HG02884 (cell line): ENCODE data around the gene MT1H.
"Not testable (repeated sequence)": the region's sequence is repeated elsewhere in the genome, so short reads cannot be mapped to it uniquely, and the experiment has no call there.

Source experiments
- ATAC-seq: cut with Tn5 transposase; IDR thresholded peaks from one replicate; pipeline ENCODE4 v1.9.1; 2021; ENCODE audit warnings: mild to moderate bottlenecking, moderate library complexity; ENCODE audit not compliant: unreplicated experiment

Gene MT1H

DNA sequence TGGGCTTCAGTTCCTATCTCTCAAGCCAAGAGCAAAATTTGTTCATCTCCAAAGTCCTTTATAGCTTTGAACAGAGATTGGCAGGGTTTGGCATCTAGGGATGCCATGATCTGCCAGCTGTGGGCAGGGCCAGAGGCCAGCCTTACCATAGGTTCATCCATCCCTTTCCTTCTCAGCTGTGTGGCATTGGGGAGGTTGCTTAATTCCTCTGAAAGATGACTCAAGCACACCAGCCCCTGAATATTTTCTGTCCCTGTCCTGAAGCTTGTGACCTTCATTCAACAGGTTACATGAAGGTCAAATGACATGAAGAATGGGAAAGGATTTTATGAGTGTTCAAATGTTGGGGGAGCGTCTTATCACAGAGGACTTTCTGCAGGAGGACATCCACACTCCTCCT is 5.1 kb upstream of the MT1H start:
- ATAC-seq = no peak

DNA sequence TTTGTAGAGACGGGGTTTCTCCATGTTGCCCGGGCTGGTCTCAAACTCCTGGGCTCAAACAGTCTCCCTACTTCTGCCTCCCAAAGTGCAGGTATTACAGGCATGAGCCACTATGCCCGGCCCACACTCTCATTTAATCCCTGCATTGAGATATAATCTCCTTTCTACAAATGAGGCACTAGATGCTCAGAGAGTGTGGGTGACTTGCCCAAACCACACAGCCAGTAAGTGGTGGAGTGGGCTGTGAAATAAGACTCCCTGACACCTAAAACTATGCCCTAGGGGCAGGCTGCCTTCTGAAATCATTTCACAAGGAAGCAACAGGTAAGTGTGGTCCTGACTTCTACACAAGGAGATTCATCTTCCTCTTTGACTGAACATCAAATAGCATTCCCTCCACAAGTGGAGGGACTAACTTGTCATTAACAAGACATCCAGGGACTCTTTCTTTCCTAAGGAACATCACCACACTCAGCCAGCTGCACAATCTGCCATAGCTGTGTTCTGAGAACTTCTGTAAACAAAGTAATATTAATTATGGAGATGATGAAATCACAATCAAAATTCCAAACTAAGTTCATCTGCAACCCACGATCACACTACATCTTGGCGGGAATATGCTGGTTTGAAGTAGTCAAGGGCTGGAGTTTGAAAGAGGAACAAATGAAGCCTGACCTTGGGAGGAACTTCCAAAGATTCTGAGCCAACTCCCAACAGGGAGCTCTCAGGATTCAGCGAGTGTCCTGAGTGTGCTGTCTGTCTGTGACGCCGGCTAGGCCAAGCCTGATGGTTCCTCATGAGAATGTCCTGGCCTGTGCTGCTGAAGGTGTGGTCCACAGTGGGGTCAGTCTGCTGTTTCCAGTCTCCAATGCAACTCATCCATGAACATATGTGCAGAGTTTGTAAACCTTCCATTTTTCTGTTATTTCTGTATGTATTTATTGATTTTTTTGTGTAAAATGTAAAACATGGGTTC is 4.0 kb upstream of the MT1H start:
- not testable (repeated sequence) for ATAC-seq

DNA sequence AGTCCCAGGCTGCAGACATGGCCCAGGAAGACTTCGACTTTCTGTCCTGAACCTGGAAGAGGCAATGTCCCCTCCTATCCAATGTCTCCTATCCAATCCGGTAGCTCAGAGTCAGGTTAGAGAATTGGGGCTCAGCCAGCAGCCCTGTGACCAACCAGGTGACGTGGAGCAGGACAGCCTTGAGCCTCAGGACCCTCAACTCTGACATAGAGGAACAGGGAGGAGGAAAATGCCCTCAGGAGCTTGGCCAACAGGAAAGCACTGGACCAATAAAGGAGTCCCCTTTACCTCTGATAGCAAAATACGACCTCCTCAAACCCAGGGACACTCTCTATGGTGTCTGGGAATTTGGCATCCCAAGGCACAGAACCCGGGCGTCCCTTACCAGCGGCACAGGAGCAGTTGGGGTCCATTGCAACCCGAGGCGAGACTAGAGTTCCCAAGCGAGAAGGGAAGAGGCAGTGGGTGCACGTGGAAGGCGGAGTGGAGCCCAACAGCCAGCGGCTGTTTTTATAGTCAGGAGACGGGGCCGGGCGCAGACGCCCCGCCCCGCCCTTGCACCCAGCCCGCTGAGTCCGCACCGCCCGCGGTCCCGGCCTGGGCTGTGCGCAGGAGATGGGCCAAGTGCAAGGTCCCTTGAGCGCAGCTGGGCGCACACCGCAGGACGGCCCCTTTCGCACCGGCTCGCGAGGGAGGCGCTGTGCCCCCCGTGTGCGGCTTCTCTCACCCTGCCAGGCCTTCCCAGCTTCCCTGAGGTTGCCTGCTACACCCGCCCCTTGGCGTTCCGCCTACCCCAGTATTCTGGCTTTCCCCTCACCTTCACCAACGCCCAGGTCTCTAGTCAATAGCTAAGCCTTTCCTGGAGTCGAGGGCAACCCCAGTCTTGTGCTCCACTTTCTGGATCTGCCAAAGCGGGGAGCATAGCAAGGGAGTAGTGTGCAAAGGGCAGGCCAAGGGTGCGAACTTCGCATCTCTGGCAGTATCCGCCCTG is 1.7 kb upstream of the MT1H start, which contains the start of gene MT1G:
TSS of gene MT1G (minus strand) at position 485 of the 991 bp plus-strand sequence. CDS start at position 413, 72 bp downstream.
- no peak for ATAC-seq

DNA sequence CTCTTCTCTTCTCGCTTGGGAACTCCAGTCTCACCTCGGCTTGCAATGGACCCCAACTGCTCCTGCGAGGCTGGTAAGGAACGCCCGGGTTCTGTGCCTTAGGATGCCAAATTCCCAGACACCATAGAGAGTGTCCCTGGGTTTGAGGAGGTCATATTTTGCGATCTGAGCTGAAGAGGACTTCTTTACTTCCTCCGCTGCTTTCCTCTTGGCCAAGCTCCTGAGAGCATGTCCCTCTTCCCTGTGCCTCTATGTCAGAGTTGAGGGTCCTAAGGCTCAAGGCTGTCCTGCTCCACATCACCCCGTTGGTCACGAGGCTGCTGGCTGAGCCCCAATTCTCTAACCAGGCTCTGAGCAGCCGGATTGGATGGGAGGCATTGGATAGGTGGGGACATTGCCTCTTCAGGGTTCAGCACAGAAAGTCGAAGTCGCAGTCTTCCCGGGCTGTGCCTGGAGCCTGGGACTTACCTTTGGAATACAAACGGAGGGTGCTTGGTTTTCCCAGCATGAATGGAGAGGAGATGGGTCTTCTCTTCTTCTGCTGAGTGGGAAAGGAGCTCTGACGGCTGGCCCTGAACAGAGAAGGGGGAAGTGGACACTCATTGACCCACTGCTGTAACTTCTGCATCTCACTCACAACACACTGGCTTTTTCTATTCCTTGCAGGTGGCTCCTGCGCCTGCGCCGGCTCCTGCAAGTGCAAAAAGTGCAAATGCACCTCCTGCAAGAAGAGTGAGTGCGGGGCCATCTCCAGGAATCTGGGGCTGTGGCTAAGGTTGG is 416 bp downstream of the MT1H start:
- ATAC-seq = no peak

DNA sequence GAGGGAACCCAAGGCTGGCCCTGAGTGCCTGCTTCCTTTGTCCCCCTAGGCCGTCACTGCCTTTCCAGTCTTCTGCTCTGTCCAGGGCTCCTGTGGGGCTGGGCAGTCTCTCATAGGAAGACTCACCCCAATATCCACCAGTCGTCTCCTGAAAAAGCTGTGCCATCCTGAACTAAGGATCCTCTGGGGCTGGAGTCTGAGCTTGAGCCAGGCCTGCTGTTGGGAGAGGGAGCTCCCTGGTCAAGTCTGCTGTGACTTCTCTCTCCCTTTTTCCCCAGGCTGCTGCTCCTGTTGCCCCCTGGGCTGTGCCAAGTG is 963 bp downstream of the MT1H start:
- no peak for ATAC-seq

DNA sequence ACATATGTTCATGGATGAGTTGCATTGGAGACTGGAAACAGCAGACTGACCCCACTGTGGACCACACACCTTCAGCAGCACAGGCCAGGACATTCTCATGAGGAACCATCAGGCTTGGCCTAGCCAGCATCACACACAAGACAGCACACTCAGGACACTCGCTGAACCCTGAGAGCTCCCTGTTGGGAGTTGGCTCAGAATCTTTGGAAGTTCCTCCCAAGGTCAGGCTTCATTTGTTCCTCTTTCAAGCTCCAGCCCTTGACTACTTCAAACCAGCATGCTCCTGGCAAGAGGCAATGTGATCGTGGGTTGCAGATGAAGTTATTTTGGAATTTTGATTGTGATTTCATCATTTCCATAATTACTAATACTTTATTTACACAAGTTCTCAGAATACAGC is 2.1 kb downstream of the MT1H start:
- ATAC-seq = not testable (repeated sequence)

DNA sequence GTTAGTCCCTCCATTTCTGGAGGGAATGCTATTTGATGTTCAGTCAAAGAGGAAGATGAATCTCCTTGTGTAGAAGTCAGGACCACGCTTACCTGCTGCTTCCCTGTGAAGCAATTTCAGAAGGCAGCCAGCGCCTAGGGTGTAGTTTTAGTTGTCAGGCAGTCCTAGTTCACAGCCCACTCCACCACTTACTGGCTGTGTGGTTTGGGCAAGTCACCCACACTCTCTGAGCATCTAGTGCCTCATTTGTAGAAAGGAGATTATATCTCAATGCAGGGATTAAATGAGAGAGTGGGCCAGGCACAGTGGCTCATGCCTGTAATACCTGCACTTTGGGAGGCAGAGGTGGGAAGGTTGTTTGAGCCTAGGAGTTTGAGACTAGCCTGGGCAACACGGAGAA is 2.6 kb downstream of the MT1H start:
- not testable (repeated sequence) for ATAC-seq

DNA sequence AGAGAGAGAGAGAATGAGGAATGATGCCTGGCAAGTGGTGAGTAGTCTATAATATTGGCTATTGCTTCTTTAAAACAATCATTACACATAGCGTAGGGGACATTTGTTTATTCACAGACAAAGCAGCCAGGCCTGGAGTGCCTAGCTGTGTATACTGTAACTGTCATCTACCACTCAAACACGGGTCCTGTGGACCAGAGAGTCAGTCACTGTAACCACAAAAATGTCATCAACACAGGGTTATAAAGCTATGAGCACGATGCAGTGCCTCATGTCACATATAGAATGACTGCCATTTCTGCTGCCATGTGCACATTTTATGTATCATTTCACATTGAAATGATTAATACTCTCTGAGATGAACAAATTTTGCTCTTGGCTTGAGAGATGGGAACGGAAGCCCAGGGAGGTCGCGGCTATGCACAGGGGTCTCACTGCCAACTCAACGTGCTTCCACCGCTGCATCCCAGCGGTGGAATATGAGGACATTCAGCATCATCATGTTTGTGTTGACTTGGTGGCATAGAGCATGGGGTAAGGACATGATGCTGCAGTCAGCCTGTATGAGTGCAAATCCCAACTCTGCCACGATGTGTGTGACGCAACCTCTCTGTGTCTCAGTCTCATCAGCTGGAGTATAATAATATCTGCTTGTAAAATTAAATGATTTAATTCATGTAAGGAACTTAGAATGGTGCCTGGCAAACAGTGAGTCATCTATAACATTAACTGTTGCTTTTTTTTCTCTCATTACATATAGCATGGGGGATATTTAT is 3.3 kb downstream of the MT1H start:
- no peak for ATAC-seq

DNA sequence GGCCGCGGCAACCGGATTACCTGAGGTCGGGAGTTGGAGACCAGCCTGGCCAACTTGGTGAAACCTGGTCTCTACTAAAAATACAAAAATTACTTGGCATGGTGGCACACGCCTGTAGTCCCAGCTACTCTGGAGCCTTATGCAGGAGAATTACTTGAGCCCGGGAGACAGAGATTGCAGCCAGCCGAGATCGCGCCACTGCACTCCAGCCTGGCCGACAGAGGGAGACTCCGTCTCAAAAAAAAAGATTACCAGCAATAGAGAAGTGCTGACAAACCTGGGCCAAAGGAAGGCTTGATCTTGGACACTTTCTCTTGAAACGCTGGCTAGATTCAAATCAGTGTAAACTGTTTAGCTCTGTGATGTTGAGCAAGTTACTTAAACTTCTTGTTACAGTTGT is 4.3 kb downstream of the MT1H start:
- ATAC-seq = no peak

DNA sequence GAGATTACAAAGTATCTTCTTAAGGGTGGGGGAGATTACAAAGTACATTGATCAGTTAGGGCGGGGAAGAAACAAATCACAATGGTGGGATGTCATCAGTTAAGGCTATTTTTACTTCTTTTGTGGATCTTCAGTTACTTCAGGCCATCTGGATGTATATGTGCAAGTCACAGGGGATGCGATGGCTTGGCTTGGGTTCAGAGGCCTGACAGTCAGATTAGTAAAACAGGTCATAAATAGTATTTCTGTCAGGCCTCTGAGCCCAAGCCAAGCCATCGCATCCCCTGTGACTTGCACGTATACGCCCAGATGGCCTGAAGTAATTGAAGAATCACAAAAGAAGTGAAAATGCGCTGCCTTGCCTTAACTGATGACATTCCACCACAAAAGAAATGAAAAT is 5.0 kb downstream of the MT1H start:
- not testable (repeated sequence) for ATAC-seq

DNA sequence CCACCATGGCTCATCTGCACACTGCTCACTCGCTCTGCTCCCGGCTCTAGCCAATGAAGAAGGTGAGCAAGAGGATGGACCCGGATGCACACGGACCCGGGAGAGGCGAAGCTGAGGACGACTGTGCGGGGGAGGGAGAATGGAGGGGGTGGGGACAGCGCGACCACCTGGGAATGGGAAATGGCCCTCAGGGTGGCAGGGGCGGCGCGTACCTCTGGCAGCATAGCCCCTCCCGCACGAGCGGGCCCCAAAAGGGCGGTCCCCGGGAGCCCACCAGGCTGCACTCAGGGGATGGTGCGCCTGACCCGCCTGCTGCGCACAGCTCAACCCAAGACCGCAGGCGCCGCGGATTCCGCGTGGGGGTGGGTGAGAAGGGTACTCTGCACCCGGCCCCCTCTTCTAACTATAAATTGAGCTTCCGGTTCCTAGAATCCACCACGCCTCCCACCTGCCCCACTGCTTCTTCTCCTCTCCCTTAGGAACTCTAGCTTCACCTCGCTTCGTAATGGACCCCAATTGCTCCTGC is 6.1 kb downstream of the MT1H start:
- ATAC-seq = no peak

DNA sequence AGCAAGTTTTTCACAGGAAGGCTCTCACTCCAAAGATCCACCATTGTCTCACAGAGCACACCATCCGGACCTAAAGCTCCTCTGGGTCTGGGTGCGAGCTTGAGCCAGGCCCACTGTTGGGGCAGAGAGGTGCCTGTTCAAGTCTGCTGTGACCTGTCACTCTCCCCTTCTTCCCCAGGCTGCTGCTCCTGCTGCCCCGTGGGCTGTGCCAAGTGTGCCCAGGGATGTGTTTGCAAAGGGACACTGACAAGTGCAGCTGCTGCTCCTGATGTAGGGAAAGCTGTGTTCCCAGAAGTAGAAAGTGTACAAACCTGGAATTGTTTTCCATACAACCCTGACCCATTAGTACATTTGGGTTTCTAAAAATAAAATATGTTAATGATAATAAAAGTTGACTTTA is 7.9 kb downstream of the MT1H start:
- no peak for ATAC-seq

DNA sequence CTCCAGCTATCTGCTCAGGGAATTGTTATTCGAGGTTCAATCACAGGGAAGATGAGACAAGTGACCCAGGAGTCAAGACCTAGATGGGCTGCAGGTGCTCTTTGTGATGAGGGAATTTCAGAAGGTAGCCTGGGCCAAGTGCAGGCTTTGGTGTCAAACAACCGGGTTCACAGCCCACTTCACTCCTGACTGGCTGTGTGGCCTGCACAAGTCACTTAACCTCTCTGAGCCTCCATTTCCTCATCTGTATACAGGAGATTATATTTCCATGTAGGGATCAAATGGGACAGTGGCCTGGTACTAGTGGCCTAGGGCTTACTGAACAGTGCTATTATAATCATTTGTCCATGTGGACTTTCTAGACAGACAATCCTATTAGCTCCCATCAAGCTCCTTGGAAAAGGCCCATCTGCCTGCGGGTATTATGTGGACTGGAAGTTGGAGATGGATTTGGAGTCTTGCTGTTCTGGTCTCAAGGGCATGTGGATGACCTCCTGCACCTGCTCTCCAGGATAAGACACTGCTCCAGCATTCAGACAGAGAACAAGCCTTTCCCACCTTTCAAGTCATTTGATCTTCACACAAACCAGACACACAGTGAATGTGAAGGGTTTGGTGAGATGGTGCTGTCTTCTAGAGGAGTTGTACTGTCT is 9.6 kb downstream of the MT1H start:
- ATAC-seq = no peak

DNA sequence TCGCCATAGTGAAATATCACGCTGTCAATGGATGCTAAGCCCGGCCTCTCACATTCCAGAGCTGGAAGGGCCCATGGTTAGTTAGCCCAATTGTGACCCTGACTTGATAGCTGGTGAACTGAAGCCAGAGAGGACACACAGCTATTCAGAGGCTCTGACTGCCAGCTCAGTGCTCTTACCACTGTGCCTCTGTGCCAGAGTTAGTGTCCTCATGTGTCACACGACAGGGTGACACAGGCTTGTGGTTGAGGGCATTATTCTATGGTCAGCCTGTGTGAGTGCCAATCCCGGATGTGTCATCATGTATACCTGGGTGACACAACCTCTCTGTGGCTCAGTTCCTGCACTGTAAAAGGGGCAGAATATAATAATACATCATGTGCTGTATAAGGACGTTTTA is 10.2 kb downstream of the MT1H start:
- no peak for ATAC-seq

DNA sequence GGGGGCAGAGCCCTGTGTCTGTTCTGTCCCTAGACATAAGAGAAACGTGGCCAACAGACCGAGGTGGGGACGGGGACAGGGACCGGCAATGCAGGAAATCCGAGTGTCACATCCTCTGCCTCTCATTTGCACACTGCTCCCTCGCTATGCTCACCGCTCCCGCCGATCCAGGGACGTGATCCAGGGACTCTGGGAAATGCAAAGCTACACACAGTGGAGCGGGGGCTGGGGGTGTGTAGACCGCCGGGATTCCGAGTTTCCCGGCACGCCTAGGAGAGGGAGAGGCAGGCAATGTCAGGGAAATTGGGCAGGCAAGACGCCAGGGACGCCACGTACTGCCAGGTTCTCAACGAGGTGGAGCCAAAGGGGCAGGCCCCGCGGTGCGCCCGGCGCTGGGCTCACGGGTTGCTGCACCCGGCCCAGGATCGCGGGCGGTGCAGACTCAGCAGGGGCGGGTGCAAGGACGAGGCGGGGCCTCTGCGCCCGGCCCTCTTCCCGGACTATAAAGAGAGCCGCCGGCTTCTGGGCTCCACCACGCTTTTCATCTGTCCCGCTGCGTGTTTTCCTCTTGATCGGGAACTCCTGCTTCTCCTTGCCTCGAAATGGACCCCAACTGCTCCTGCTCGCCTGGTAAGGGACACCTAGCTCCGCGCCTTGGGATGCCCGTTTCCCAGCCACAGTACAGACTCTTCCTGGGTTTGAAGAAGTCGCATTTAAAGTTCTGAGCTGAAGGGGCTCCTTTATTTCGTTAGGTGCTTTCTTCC is 12.5 kb downstream of the MT1H start, which contains the start of gene MT1X:
TSS of gene MT1X (plus strand) at position 532 of the 764 bp plus-strand sequence. CDS start at position 603, 71 bp downstream.
- ATAC-seq = peak; percentile 95

DNA sequence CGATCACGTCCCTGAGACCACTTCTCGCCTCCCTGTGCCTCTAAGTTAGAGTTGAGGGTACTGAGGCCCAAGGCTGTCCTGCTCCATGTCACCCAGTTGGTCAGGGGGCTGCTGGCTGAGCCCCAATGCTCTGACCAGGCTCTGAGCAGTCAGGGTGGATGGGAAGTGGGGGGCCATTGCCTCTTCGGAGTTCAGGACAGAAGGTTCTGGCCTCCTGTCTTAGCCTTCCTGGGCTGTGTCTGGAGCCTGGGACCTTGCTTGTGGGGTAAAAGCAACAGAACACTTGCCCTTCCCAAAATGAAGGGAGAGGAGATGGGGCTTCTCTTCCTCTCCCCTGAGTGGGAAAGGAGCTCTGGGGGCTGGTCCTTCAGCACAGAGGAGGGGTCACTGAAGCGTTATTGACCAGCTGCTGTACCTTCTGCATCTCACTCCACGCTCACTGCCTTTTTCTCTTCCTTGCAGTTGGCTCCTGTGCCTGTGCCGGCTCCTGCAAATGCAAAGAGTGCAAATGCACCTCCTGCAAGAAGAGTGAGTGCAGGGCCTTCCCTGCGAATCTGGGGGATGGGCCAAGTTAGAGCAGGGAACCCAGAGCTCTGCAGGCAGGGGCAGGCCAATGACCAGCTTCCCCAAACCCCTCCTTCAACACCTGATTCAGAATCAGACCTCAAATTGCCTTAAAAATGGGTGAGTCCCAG is 13.2 kb downstream of the MT1H start:
- no peak for ATAC-seq

DNA sequence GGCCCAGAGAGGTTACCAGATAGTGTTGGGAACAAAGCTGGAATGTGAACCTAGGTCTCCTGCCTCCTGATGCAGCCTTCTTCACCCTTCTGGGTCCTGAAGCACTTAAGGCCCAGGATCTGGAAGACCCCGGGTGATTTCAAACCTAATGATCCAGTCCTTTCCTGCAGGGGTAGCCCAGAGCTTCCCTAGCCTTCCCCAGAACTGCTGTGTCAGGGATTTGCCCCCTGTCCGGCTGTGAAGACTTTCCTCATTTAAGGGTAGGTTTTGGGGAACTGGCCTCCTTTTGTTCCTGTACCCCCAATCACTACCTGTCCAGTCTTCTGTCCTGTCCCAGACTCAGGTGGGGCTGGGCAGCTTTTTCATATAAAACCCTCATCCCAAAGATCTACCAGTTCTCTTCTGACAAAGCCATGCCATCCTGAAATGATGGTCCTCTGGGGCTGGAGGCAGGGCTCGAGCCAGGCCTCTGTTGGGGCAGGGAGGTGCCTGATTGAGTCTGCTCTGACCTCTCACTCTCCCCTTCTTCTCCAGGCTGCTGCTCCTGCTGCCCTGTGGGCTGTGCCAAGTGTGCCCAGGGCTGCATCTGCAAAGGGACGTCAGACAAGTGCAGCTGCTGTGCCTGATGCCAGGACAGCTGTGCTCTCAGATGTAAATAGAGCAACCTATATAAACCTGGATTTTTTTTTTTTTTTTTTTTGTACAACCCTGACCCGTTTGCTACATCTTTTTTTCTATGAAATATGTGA is 14.0 kb downstream of the MT1H start:
- ATAC-seq = no peak
